ENCODE results near the gene SPATA24. TPM values are rescaled to one million over a fixed set of nuclear protein-coding genes. Genes with fewer than 3 reads are reported as not detected.
"Not testable (repeated sequence)": the region's sequence is repeated elsewhere in the genome, so short reads cannot be mapped to it uniquely, and the experiment has no call there.

Gene SPATA24
- total RNA-seq, 1 donor from 2014 or later: 12.0 TPM

DNA sequence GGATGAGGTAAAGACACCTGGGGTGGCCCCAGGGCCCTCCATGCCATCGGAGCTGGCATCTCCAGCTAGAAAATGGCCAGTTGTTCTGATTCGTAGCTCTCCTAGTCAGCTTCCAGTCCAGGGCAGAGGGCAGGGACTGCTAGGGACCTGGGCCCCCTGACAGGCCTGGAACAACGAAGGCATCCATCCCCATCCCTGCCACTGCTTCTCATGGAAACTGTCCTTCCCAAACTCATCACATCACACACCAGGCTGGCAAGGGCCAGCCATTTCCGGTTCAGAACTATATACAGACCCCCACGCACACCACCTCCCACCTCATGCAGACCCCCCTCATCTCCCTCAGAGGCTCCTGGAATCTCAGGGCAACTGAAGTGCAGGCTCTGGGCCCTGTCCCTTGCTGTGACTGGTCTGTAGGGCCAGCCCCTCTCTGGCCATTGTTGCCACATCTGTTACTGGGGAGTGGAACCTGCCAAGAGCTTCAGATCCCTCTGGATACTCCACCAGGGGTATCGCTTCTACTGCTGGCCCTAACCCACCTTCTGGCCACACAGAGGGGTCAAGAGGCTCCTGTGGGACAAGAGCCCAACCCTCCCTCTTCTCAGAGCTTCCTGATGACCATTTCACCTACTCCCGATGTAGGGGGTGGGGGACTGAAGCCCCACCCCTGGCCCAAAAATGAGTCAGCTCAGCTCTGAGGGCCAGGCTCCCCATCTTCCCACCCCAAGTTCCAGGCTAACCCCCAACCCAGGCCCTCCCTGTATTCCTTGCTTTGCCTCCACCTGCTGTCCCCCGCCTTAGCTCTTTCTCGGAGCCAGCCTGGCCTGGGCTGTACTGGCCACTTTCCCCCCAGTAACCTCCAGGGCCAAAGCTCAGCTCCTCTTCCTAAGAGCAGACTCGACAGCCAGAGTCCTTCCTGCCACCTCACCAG, 13.0 kb downstream of the SPATA24 start:
- H3K4me3 ChIP-seq (ENCODE audit: low read length in 3 of 3): peak overlapping the region; percentile 67 to 92 (median 73)
- peak overlapping the region; percentile 98 for H3K27ac ChIP-seq (ENCODE audit: low read depth, low read length)
- H3K4me1 ChIP-seq (ENCODE audit: control insufficient read depth in 3 of 3, insufficient read depth in 3 of 3, low read length in 3 of 3): peaks cover 55 to 68% (median 58%) of the 10 kb centered on the region in 3 donors
- H3K9me3 ChIP-seq (ENCODE audit: control insufficient read depth in 3 of 3, low read length in 3 of 3): no peaks in the 10 kb centered on the region
- H3K36me3 ChIP-seq (ENCODE audit: control insufficient read depth in 3 of 3, insufficient read depth in 3 of 3, low read length in 3 of 3): peaks cover 7 to 14% (median 14%) of the 10 kb centered on the region in 3 donors
- H3K9ac ChIP-seq (ENCODE audit: low read depth in 1 of 3, low read length in 3 of 3): peak overlapping the region; percentile 61 to 98 (median 96)
- H3K27me3 ChIP-seq (ENCODE audit: control insufficient read depth in 3 of 3, insufficient read depth in 3 of 3, low read length in 3 of 3): no peaks in the 10 kb centered on the region

DNA sequence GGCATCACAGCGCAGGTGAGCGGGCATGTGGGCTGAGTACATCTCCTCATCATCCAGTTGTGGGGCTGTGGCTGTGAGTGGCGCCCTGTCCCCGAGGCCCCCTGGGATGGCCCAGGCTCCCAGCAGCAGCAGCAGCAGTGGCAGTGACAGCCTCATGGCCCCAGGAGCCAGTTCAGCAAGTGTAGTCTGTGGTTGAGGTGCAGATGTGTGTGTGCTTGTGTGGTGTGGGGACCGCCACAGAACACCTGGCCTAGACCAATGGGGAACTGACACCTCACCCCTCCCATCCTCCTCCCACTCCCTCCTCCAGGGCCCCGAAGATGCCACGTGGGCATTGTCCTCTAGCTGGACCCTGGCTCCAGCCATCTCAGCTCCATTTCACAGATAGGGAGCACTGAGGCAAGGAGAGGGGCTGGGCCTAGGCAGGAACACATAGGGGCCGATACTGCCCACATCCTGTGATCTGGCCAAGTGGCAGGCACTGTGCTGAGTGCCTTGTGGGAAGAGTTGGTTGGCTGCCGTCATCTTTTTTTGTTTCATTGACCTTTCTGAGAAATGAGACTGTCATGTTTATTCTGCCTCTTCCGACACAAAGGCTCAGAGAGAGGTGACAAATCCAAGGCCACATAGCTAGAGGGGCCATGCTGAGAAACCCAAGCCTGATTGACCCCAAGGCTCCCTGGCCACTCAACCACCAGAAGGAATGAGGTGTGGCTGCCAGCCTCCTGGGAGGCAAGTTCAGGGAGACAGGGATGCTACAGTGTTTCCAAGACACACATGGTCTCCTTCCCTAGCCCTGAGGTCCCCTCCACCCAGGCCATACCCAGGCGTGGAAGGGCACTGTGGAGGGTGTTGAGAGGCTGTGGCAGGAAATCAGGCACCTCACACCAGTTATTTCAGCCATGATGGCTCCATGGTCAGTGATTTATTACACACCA, 13.9 kb downstream of the SPATA24 start, which contains the start of gene MZB1:
TSS of gene MZB1 (minus strand) at position 213 of the 938 bp plus-strand sequence. CDS start at position 156, 57 bp downstream.
- peak within 1 kb of the TSS; percentile 20 to 98 (median 96) for H3K9ac ChIP-seq (ENCODE audit: low read depth in 1 of 3, low read length in 3 of 3)
- no peaks in the 10 kb centered on the region for H3K9me3 ChIP-seq (ENCODE audit: control insufficient read depth in 3 of 3, low read length in 3 of 3)
- peak within 1 kb of the TSS; percentile 67 to 92 (median 73) for H3K4me3 ChIP-seq (ENCODE audit: low read length in 3 of 3)
- H3K36me3 ChIP-seq (ENCODE audit: control insufficient read depth in 3 of 3, insufficient read depth in 3 of 3, low read length in 3 of 3): peaks cover 7 to 14% (median 14%) of the 10 kb centered on the region in 3 donors
- no peaks in the 10 kb centered on the region for H3K27me3 ChIP-seq (ENCODE audit: control insufficient read depth in 3 of 3, insufficient read depth in 3 of 3, low read length in 3 of 3)
- peak within 1 kb of the TSS; percentile 98 for H3K27ac ChIP-seq (ENCODE audit: low read depth, low read length)
- H3K4me1 ChIP-seq (ENCODE audit: control insufficient read depth in 3 of 3, insufficient read depth in 3 of 3, low read length in 3 of 3): peaks cover 50 to 66% (median 54%) of the 10 kb centered on the region in 3 donors

DNA sequence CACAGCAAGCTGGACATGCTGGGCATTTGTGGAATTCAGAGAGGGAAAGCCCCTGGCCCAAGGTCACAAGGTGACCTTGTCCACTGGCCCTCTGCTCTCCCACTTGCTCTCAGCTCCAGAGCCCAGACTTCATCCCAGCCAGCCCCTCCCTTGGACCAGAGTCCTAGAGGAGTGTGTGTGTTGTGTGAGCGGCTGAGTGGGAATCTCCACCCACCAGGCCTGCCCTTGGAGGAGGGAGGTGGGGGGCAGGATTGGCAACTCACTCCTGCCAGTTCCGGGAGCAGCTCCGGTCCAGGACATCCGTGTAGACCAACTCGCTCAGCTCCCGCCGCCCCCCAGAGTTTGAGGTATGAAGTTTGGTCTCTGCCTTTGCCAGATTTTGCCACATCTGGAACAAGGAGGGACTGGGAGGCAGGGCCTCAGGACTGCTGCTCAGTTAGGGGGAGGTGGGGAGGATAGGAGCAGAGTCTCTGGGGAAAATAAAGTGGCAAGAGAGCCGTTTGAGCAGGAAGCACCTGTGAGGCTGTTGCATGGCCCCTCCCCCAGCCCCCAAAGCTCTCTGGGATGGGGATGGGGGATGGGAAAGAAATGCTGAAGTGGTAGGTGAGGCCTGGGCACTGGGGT, 15.6 kb downstream of the SPATA24 start:
- Histone ChIP-seq H3K4me1 (ENCODE audit: control insufficient read depth in 3 of 3, insufficient read depth in 3 of 3, low read length in 3 of 3) (peaks cover 52 to 70% (median 60%) of the 10 kb centered on the region in 3 donors), H3K27ac (ENCODE audit: low read depth, low read length) (no peak overlapping the region), H3K27me3 (ENCODE audit: control insufficient read depth in 3 of 3, insufficient read depth in 3 of 3, low read length in 3 of 3) (no peaks in the 10 kb centered on the region), H3K36me3 (ENCODE audit: control insufficient read depth in 3 of 3, insufficient read depth in 3 of 3, low read length in 3 of 3) (peaks cover 5 to 14% (median 14%) of the 10 kb centered on the region in 3 donors), H3K4me3 (ENCODE audit: low read length in 3 of 3) (peak overlapping the region in 1 of 3 donors; percentile 6), H3K9ac (ENCODE audit: low read depth in 1 of 3, low read length in 3 of 3) (peak overlapping the region in 1 of 3 donors; percentile 16), H3K9me3 (ENCODE audit: control insufficient read depth in 3 of 3, low read length in 3 of 3) (no peaks in the 10 kb centered on the region)

DNA sequence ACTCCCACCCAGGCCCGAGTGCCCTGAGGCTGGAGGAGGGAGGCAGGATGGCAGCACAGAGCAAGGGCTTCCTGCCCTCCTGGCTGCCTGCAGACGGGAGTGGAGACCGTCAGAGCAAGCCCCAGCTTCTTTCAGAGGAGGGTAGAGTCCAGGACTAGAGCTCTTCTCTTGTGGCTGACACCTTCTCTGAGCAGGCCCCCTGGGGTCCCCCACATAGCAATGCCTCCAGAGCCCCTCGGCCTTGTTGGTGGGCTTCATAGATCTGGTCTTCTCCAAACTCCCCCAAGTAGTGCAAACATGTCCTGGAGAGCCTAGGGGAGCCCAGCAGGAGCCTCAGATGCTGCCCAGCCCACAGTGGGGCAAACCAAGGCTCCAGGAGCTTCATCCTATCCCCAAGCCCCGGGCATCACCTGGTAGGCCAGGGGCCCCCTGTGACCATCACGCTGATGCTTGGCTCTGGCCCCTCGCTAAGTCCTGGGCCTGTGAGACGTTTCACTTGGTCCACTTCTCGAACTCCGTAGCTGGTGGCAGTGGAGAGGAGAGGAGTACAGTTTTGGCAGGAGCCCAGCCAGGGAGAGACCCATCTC, 16.2 kb downstream of the SPATA24 start:
- H3K9me3 ChIP-seq (ENCODE audit: control insufficient read depth in 3 of 3, low read length in 3 of 3): no peaks in the 10 kb centered on the region
- H3K4me3 ChIP-seq (ENCODE audit: low read length in 3 of 3): peak overlapping the region in 1 of 3 donors; percentile 6
- H3K9ac ChIP-seq (ENCODE audit: low read depth in 1 of 3, low read length in 3 of 3): peak overlapping the region in 1 of 3 donors; percentile 20
- no peak overlapping the region for H3K27ac ChIP-seq (ENCODE audit: low read depth, low read length)
- peaks cover 2 to 14% (median 14%) of the 10 kb centered on the region in 3 donors for H3K36me3 ChIP-seq (ENCODE audit: control insufficient read depth in 3 of 3, insufficient read depth in 3 of 3, low read length in 3 of 3)
- no peaks in the 10 kb centered on the region for H3K27me3 ChIP-seq (ENCODE audit: control insufficient read depth in 3 of 3, insufficient read depth in 3 of 3, low read length in 3 of 3)
- H3K4me1 ChIP-seq (ENCODE audit: control insufficient read depth in 3 of 3, insufficient read depth in 3 of 3, low read length in 3 of 3): peaks cover 52 to 68% (median 55%) of the 10 kb centered on the region in 3 donors

DNA sequence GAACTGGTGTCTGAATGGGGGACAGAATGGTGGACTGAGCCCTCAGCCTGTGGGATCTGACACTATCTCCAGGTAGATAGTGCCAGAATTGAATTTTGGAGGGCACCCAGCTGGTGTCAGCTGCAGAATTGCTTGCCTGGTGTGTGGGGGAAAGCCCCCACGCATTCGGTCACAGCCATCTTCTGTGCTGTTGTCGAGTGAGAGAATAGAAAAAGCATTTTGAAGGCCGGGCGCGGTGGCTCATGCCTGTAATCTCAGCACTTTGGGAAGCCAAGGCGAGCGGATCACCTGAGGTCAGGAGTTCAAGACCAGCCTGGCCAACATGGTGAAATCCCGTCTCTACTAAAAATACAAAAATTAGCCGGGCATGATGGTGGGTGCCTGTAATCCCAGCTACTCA, 16.9 kb downstream of the SPATA24 start:
- not testable (repeated sequence) for H3K9ac ChIP-seq (ENCODE audit: low read depth in 1 of 3, low read length in 3 of 3); H3K9me3 ChIP-seq (ENCODE audit: control insufficient read depth in 3 of 3, low read length in 3 of 3); H3K27me3 ChIP-seq (ENCODE audit: control insufficient read depth in 3 of 3, insufficient read depth in 3 of 3, low read length in 3 of 3); H3K27ac ChIP-seq (ENCODE audit: low read depth, low read length); H3K4me3 ChIP-seq (ENCODE audit: low read length in 3 of 3)
- H3K4me1 ChIP-seq (ENCODE audit: control insufficient read depth in 3 of 3, insufficient read depth in 3 of 3, low read length in 3 of 3): peaks cover 50 to 62% (median 52%) of the 10 kb centered on the region in 3 donors
- H3K36me3 ChIP-seq (ENCODE audit: control insufficient read depth in 3 of 3, insufficient read depth in 3 of 3, low read length in 3 of 3): peaks cover 2 to 14% (median 12%) of the 10 kb centered on the region in 3 donors

DNA sequence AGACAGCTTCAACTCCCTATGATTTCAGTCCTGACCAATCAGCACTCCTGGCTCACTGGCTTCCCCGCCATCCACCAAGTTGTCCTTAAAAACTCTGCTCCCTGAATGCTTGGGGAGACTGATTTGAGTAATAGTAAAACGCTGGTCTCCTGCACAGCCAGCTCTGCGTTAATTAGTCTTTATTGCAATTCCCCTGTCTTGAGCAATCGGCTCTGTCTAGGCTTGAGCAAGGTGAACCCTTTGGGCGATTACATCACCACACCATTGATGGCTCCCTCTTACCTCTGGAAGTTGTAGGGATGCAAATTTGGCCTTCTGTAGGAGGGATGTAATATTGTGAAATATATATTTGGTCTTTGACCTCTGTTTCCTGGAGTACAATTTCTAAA, 17.8 kb downstream of the SPATA24 start:
- Histone ChIP-seq H3K36me3 (ENCODE audit: control insufficient read depth in 3 of 3, insufficient read depth in 3 of 3, low read length in 3 of 3) (peaks cover 0 to 9% (median 6%) of the 10 kb centered on the region in 3 donors), H3K4me3 (ENCODE audit: low read length in 3 of 3) (no peak overlapping the region), H3K4me1 (ENCODE audit: control insufficient read depth in 3 of 3, insufficient read depth in 3 of 3, low read length in 3 of 3) (peaks cover 41 to 53% (median 43%) of the 10 kb centered on the region in 3 donors), H3K27me3 (ENCODE audit: control insufficient read depth in 3 of 3, insufficient read depth in 3 of 3, low read length in 3 of 3) (no peaks in the 10 kb centered on the region), H3K9ac (ENCODE audit: low read depth in 1 of 3, low read length in 3 of 3) (no peak overlapping the region), H3K27ac (ENCODE audit: low read depth, low read length) (no peak overlapping the region), H3K9me3 (ENCODE audit: control insufficient read depth in 3 of 3, low read length in 3 of 3) (no peaks in the 10 kb centered on the region)

DNA sequence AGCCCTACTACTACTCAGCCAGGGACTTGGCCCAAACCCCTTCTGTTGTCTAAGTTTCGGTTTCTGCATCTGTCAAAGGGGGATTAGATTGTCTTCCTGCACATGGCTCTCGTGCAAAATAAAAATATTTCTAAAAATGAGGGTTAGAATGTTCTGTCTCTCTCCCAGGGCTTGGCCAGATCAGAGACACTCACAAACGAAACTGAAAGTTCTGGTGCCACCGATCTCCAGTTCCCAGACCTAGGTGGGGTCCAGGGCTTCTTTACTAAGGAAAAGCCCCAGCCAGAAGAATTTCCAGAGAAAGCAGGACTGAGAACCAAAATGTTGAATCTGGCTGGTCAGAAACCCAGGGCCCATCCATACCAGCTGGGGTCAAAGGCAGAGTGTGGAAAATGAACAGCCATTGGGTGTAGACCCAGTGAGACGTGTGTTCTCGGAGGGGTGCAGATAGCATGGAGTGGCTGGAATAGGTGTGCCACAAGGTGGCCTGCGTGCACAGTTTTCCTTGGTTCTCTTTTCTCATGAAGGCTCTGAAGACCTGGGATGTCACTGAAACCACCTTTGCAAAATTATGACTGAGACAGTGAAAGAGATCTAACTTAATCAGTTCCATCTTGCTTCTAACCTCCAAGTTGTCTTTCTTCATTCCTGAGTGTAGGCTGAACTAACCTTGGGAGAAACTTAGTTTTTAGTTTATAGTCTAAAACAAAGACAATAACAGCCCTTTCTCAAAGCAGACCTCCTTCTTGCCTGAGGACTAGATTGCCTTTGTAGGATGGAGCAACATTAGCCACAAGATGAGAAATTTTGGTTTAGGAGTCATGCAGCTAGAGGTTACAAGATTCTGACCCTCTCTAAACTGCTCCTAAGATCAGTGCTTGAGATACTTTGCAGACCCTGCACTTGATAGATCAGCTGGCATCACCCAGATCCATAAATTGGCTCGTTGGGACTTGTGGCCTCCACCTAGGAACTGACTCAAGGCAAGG, 18.5 kb downstream of the SPATA24 start:
- H3K36me3 ChIP-seq (ENCODE audit: control insufficient read depth in 3 of 3, insufficient read depth in 3 of 3, low read length in 3 of 3): peaks cover 0 to 6% (median 5%) of the 10 kb centered on the region in 3 donors
- H3K4me3 ChIP-seq (ENCODE audit: low read length in 3 of 3): peak overlapping the region; percentile 56 to 68 (median 64)
- H3K9ac ChIP-seq (ENCODE audit: low read depth in 1 of 3, low read length in 3 of 3): peak overlapping the region; percentile 53 to 77 (median 72)
- no peaks in the 10 kb centered on the region for H3K27me3 ChIP-seq (ENCODE audit: control insufficient read depth in 3 of 3, insufficient read depth in 3 of 3, low read length in 3 of 3)
- H3K9me3 ChIP-seq (ENCODE audit: control insufficient read depth in 3 of 3, low read length in 3 of 3): no peaks in the 10 kb centered on the region
- H3K4me1 ChIP-seq (ENCODE audit: control insufficient read depth in 3 of 3, insufficient read depth in 3 of 3, low read length in 3 of 3): peaks cover 34 to 46% (median 36%) of the 10 kb centered on the region in 3 donors
- peak overlapping the region; percentile 60 for H3K27ac ChIP-seq (ENCODE audit: low read depth, low read length)

DNA sequence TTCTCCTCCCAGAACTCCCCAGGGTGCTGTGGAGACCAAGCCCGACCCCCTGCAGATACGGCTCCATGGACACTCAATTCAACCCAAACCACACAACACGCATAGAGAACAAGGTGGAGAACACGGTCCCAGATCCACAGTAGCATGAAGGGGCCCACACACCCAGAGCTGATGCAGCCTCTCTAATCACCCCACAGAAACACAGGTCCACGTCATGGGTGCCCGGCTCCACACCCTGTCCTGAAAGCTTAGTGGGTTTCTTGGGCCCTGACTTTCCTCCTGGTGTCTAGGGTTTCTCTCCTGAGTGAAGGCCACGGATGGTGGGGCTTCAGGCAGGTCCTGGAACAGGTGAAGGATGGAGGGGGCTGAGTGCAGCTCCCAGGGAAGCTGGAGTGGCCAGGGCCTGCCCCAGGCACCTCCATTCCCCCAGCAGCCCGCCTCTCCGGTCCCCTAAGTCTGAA, 19.3 kb downstream of the SPATA24 start:
- Histone ChIP-seq H3K4me3 (ENCODE audit: low read length in 3 of 3) (peak overlapping the region; percentile 56 to 68 (median 64)), H3K36me3 (ENCODE audit: control insufficient read depth in 3 of 3, insufficient read depth in 3 of 3, low read length in 3 of 3) (peaks cover 0 to 3% (median 0%) of the 10 kb centered on the region in 3 donors), H3K27me3 (ENCODE audit: control insufficient read depth in 3 of 3, insufficient read depth in 3 of 3, low read length in 3 of 3) (no peaks in the 10 kb centered on the region), H3K27ac (ENCODE audit: low read depth, low read length) (peak overlapping the region; percentile 60), H3K4me1 (ENCODE audit: control insufficient read depth in 3 of 3, insufficient read depth in 3 of 3, low read length in 3 of 3) (peaks cover 27 to 39% (median 28%) of the 10 kb centered on the region in 3 donors), H3K9ac (ENCODE audit: low read depth in 1 of 3, low read length in 3 of 3) (peak overlapping the region; percentile 53 to 77 (median 72)), H3K9me3 (ENCODE audit: control insufficient read depth in 3 of 3, low read length in 3 of 3) (no peaks in the 10 kb centered on the region)

Measured in skeletal muscle tissue (tissue), 4 donors.